Loucy (cell line): ENCODE measurements around the gene GSC.

Experiments used
- EZH2phosphoT487 ChIP-seq: fragments of 200-600 bp; IDR thresholded peaks from 2 replicates; pipeline ENCODE4 v1.6.1; 2018; ENCODE audit warnings: antibody characterized with exemption, mild to moderate bottlenecking, moderate library complexity, borderline replicate concordance
- TF ChIP-seq, protein P1 (sequence below): fragments of 200-600 bp; sonication (generic); conservative IDR thresholded peaks from 2 replicates; pipeline ENCODE4 v1.5.1; 2014; ENCODE audit warnings: mild to moderate bottlenecking, antibody characterized with exemption, low read length

DNA sequence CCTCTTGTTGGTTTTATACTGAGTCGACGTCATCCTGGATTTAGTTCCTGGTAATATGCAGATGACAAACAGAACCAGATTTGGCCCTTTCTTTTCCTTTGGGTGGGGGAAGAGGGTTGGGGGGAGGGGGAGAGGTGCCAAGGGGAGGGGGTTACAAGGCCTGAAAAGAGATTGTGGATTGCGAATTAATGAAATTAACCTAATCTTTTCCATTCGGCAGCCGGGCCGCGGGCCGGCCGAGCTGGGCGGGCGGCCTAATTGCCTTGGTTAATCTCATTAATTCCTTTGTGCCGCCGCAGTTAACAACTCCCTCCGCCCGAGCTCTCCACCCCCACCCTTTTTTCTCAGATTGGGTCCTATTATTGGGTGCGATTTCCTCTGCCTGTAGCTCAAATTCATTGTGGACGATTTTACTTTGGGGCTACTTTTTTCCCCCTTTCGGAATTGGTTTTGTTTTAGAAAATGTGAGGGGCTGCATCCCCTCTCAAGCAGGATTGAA, 387 bp upstream of the GSC start:
- TF ChIP-seq, protein P1, sequence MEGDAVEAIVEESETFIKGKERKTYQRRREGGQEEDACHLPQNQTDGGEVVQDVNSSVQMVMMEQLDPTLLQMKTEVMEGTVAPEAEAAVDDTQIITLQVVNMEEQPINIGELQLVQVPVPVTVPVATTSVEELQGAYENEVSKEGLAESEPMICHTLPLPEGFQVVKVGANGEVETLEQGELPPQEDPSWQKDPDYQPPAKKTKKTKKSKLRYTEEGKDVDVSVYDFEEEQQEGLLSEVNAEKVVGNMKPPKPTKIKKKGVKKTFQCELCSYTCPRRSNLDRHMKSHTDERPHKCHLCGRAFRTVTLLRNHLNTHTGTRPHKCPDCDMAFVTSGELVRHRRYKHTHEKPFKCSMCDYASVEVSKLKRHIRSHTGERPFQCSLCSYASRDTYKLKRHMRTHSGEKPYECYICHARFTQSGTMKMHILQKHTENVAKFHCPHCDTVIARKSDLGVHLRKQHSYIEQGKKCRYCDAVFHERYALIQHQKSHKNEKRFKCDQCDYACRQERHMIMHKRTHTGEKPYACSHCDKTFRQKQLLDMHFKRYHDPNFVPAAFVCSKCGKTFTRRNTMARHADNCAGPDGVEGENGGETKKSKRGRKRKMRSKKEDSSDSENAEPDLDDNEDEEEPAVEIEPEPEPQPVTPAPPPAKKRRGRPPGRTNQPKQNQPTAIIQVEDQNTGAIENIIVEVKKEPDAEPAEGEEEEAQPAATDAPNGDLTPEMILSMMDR, result no peak
- no peak for TF ChIP-seq EZH2phosphoT487
